NCI-H187 (cell line): ENCODE data around the gene ACTC1.

Experiments
- DNase-seq, 2 experiments: peaks; one replicate each; lab custom pipeline; 2025; lab: John Stamatoyannopoulos, UW

ACTC1 gene

DNA sequence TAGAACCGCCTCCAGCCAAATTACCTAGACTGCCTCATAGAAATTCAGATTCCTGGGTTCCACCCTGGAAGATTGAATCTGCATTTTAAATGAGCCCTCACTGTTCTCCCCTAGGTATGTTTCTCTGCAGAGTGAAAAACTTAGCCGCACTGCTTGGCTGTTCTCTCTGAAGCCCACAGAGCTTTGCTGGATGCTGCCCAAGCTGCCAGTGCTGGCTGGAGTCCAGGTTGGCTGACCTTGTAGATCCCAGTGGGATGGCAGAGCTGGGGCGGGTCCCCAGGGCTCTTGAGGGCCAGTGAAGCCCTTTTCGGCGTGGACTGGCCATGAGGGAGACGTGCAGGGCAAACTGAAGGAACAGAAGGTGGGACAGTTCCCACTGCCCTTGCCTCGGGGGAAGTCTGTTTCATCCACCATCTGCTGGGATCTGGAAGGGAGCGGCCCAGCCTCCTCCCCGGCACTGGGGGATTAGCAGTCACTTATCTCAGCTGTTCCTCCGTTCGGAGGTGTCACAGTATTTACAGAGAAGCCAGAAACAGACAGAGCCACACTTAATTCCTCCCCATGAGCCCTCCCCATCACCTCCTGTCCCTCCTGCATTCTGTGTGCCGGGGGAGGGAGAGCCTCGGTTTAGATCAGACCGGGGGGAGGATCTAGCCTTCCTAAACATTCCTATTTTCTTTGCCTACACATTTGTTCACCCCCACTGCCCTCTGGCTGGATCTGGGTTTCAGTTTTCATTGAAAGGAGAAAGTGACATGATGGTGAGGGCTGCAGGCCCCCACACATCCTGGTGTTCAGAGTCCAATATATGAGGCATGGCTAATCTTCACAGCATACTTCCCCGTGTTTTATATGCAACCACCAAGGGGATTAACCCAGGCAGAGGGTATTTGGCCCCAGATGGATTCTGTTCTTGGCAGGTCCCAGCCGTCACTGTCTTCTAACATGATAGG, 4.1 kb upstream of the ACTC1 start:
- DNase-seq: no peak

GRCh38 chr15:34796847-34797435, 1.6 kb upstream of the ACTC1 start:
- DNase-seq: no peak

- no peak for DNase-seq
Measured at GRCh38 chr15:34794590-34795206, 651 bp downstream of the ACTC1 start.

- DNase-seq: no peak
Measured at GRCh38 chr15:34793901-34794300, 1.4 kb downstream of the ACTC1 start.

DNA sequence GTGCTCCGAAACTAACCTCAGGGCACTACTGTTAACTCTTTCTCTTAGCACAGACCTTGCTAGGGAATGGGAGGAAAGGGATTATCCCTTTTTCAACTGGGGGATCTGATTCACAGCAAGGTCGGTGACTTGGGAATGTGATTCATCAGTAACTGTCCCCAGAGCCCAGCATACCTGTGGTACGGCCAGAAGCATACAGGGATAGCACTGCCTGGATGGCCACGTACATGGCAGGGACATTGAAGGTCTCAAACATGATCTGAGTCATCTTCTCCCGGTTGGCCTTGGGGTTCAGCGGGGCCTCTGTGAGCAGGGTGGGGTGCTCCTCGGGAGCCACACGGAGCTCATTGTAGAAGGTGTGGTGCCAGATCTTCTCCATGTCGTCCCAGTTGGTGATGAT, 2.3 kb downstream of the ACTC1 start:
- no peak for DNase-seq

DNA sequence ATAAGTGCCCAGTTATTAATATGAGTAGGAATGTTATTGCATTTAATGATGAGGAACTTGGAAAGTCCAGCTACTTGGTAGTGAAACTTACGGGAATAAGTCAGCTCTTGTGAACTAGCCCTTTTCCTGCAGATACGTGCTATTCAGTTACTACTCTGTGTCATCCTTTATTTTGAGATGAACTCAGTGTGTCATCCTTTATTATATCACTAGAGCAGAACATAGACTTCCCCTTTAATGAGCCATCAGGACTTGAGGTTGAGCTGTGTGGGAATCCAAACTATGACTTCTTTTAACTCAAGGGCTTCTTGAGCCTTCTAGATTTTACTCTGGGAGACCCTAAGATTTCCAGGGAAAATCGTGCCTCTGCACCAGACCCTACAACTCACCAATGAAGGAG, 3.6 kb downstream of the ACTC1 start:
- no peak for DNase-seq

DNA sequence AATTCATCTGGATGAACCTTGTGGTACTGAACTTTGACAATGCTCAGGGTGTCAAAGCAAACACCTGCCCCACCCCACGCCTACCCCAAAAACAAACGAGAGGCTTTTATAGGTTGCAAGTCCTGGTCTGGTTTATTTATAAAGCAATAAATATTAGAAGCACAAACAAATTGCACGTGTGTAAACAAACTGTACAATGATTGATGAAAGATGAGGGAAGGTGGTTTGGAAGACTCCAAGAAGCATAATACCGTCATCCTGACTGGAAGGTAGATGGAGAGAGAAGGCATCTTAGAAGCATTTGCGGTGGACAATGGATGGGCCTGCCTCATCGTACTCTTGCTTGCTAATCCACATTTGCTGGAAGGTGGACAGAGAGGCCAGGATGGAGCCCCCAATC, 5.2 kb downstream of the ACTC1 start:
- no peak for DNase-seq

GRCh38 chr15:34789326-34789725, 6.0 kb downstream of the ACTC1 start:
- no peak for DNase-seq

- no peak for DNase-seq
Measured at GRCh38 chr15:34786206-34786605, 9.1 kb downstream of the ACTC1 start.

- DNase-seq: no peak
Measured at GRCh38 chr15:34783991-34784390, 11.4 kb downstream of the ACTC1 start.

DNA sequence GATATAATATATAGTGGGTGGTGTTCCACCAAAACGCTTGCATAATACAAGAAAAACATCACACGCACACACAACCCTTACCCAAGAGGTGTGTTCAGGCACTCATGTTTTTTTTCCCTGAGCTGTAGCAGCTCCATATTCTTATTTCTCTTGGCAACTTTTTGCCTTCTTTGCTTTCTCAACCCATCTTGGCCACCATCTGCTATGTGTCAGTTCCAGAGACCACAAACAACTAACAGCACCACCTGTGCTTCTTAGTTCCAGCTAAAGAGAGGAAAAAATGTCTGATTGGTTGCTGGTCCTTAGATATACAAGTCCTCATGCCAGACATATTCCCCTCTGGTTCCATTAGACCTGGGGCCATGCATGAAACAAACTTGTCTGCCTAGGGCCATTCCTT, 11.9 kb downstream of the ACTC1 start:
- no peak for DNase-seq

DNA sequence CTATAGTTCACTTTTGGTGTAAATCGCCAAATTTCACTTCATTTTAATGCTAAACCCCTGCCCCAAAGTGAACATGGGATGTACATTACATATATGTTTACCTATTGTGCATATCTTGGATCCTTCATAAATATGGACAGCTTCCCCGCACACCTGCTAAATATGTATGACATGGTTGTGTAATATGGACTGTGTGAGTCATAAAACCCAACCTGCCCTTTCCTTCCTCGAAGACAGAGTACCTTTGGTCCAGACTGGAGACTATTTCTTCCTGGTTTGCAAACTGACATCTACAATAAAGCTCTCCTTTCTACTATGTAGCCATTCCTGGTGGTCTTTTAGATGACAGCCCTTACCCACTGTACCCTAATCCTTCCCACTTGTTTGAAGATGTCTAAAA, 12.4 kb downstream of the ACTC1 start:
- DNase-seq: no peak

DNA sequence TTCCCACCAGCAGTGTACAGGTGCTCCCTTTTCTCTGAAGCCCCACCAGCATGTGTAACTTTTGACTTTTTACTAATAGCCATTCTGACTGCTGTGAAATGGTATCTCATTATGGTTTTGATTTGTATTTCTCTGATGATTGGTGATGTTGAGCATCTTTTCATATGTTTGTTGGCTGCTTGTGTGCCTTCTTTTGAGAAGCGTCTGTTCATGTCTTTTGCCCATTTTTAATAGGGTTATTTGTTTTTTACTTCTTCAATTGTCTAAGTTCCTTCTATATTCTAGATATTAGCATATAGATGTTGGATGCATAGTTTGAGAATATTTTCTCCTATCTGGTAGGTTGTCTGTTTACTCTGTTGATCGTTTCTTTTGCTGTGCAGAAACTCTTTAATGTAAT, 14.6 kb downstream of the ACTC1 start:
- DNase-seq: no peak

DNA sequence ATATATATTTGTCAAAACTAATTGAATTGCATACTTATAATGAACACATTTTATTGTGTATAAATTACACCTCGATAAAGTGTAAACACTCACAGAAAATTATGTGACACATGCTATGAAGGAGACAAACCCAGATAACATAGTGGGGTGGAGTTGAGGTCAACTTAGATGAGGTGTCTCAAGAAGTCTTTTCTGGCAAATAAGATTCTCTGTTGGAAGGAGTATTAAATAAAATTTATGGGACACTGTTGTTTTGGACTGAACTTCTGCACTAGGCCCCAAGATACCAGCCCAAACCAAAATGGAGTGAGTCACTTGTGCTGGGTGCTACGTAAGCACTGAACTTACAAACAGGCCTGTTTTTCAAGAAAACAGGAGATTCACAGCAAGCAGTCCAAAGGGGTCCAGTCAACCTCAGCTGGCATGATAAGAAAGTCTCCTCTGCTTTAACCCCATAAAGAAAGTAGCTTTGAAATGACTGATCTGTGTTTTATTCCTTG, 18.7 kb downstream of the ACTC1 start:
- no peak for DNase-seq

- DNase-seq: no peak
Measured at GRCh38 chr15:34773917-34774316, 21.4 kb downstream of the ACTC1 start.

DNA sequence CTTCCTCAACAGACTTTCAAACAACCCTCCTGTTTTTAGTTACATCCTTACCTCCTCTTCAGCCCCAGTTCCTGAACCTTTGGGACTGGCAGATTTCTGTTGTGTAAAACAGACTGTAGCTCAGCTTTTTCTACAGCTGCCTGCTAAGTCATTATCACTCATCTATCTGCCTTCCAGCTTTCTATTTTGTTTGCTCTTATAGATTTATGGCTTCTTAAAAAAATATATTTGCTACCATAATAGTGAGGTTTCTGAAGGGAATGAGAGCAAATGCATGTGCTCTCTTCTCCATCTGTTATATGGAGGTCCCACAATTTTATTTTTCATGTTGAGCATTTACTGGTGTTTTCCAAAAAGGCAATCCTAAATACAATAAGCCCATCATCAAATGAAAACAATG, 22.3 kb downstream of the ACTC1 start:
- DNase-seq: no peak

DNA sequence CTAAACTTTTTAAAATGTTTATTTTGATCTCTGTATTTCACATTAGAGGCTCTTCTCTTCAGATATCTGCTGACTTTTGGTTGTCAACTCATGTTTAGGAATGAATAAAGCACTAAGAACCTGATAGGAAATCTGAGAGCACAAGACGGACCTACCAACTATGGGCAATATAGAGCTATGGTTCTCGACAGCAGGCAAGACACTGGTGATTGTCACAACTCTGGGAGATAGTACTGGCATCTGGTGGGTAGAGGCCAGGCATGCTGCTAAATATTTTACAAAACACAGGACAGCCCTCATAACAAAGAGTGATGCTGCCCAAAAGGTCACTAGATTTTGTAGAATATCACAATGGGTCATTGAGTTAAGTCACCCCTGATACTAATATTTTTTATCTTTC, 23.0 kb downstream of the ACTC1 start:
- no peak for DNase-seq

DNA sequence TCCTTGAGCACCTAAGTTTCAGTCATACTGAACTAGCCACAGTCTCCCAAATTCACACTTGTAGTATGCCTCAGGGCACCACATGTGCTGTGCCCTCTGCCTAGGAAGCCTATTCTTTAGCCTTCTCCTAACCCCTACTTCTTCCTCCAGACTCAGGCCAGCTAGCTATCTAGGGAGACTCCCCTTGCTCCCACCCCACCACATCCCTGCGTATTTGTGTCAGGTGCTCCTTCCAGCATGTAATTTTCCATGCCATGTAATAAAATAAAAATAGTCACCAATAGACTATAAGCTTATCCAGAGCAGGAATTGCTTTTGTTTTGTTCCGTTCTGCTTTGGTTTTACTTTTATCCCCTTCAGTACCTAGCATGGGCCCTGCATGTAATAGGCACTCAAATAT, 25.6 kb downstream of the ACTC1 start:
- DNase-seq: no peak

DNA sequence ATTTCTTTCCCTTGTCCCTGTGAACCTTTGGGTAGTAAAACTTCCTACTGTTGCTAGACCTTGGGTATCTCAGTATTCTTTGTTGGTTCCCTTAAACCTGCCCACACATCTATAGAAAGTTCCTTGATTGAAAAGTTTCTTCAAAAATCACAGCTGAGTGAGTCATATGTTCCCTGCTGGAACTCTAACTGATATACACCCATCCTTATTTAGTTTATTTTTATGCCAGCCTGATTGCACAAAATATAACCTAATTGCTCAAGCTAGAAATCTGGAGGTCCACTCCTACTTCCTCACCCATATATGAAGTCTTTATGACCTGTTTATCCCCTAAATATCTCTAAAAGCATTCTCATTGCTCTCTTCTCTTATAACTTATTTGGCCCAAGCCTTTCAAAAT, 26.8 kb downstream of the ACTC1 start:
- no peak for DNase-seq

DNA sequence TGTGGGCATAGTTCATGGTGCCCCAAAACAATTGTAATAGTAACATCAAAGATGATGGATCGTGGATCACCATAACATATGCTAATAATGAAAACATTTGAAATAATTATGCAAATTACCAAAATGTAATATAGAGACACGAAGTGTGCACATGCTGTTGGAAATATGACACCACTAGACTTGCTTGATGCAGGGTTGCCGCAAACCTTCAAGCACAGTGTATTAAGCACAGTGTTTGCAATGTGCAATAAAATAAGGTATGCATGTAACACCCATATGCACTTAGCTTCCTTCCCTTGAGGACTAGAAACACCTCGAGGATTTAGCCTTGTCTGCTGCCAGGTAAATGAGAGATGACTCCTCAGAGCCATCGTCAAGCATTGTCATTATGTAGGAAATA, 29.6 kb downstream of the ACTC1 start:
- DNase-seq: no peak

GRCh38 chr15:34760909-34761308, 34.4 kb downstream of the ACTC1 start:
- no peak for DNase-seq

DNA sequence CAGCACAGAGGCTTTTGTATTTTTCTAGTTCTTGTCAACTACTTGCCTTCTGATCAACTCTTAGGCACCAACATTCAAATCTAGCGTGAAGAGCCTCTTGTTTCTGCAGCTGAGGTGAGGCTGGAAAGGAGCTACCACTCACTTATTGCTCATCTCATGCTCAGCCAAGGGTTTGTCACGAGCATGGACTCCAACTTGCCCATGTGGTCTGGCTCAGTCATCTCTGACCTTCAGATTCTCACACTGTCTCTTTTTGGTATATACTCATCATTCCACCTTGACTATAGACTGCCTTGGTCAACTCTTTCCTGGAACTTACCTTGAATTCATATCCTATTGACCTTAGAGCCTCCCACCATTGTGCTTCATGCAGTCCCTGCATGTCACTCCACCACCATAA, 35.4 kb downstream of the ACTC1 start:
- no peak for DNase-seq

- DNase-seq: no peak
Measured at GRCh38 chr15:34759347-34759746, 36.0 kb downstream of the ACTC1 start.
